A204.1 (cell line): ENCODE measurements around the gene ZNF695.
"Not testable (repeated sequence)": the region's sequence is repeated elsewhere in the genome, so short reads cannot be mapped to it uniquely, and the experiment has no call there.

Experiments used
- FAIRE-seq: peaks from 2 replicates; lab custom pipeline; 2012; peaks lifted over from hg19 to GRCh38; lab: Jason Lieb, UNC

Gene ZNF695

DNA sequence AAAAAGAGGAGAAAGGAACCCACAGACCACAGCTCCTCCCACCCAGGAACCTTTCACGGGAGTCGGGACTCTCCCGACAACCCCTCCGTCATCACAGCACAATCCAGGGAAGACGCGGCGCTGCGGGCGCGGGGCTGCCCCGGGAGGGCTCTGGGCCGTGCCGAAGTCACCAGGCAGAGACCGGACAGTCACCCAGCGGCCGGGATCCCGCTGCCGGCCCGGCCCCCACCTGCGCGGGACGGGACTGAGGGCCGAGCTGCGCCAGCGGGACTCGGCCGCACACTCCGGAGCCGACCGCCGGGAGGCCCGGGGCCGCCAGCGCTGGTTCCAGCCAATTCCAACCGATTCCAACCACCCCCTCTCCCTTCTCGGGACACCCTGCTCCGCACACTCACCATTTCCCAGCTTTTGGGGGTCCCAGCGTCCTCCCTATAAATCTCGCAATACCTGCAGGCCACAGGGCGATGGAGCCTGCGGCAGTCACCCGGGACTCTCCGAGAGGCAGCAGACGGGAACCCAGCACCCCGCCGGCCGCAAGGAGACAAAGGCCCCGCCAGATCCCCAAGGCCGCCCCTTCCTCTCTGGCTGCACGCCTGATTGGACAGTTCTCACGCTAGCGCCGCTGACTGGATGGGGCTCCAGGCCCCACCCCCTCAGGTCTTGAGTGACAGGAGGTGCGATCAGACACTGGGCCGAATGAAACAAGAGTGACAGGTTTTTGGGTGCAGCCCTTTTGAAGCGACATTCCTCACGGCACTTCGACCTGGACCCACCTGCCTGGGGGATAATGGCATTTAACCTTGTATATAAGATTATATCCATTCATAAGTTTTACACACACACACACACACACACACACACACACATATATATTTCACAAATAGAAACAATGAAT lies at the start of gene ZNF695:
TSS of gene ZNF695 (minus strand) at position 547 of the 895 bp plus-strand sequence. CDS start at position 398, 149 bp downstream.
- FAIRE-seq, result peak; percentile 97

GRCh38 chr1:247056071-247056470 lies 48.2 kb upstream of the ZNF695 start:
- no peak for FAIRE-seq

DNA sequence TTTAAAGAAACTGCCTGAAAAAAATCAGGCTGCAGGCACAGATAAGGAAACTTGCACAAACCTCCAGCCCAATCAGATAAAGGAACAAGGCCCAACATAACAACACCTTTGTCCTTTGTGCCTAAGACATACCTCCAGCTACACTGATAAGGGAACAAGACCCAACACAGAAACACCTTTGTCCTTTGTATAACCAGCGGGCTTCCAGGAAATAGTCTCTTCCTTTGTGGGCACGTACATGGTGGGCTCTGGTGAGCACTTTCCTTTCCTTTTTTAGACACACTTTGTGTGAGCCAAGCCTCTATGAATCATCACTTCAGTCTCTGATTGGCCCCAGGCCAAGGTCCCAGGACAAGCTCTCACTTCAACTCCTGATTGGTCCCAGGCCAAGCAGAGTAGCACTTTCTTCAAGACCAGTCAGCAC lies 47.1 kb upstream of the ZNF695 start:
- FAIRE-seq, result no peak

GRCh38 chr1:247047702-247048101 lies 39.8 kb upstream of the ZNF695 start:
- no peak for FAIRE-seq

- FAIRE-seq, result no peak
Observed at GRCh38 chr1:247047260-247047659, 39.4 kb upstream of the ZNF695 start.

DNA sequence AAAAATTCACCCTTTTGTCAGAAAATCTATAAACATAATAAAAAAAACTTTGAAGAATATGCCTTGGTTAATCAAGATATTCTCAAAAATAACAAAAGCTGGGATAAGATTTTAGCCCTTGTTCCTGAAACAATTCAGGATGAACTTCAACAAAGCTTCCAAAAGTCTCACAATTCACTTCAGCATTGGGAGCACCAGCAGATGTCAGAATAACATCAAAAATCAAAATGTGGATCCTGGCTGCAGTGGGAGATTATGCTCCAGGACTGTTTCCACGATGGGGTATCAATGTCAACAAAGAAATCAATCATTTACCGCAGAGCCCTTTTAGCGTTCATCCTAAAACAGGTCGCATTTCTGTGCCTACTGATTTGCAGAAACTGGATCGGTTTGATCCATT lies 35.5 kb upstream of the ZNF695 start:
- FAIRE-seq, result no peak

GRCh38 chr1:247037511-247038320 lies 29.9 kb upstream of the ZNF695 start:
- no peak for FAIRE-seq

GRCh38 chr1:247032306-247032705 lies 24.4 kb upstream of the ZNF695 start:
- FAIRE-seq, result not testable (repeated sequence)

GRCh38 chr1:247024658-247025057 lies 16.8 kb upstream of the ZNF695 start:
- FAIRE-seq, result not testable (repeated sequence)

DNA sequence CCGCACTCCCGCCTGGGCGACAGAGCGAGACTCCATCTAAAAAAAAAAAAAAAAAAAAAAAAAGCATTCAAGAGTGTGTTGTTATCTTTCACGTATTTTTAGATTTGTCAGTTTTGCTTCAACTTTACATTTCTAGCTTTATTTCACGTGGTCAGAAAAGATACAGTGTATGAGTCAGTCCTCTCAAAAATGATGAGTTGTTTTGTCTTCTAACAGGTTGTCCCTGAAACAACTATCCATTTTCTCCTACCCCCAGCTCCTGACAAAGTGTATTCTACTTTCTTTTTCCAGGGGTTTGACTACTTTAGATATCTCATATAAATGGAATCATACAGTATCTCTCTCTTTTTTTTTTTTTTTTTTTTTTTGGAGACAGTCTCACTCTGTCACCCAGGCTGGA lies 5.5 kb upstream of the ZNF695 start:
- no peak for FAIRE-seq

DNA sequence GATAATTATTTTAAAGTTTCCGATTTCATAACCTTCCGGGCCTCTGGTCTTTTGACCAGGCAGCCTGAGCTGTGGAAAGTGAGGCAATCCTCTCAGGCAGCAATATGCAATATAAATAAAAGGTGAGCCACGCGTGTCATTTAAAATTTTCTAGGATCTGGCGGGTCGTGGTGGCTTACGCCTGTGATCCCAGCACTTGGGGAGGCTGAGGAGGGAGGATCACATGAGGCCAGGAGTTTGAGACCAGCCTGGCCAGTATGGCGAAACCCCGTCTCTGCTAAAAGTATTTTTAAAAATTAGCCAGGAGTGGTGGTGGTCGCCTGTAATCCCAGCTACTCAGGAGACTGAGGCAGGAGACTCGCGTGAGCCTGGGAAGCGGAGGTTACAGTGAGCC lies 546 bp upstream of the ZNF695 start:
- FAIRE-seq, result no peak

DNA sequence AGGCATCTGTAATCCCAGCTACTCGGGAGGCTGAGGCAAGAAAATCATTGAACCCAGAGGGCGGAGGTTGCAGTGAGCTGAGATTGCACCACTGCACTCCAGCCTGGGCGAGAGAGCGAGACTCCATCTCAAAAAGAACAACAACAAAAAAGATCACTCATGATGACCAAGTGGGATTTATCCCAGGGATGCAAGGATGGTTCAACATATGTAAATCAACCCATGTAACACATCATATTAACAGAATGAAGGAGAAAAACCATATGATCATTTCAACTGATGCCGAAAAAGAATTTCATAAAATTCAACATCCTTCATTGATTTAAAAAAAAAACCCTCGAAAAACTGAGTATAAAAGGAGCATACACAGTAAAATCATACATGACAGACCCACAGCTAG lies 3.8 kb downstream of the ZNF695 start:
- FAIRE-seq, result not testable (repeated sequence)

GRCh38 chr1:246989901-246990300 lies 18.0 kb downstream of the ZNF695 start:
- no peak for FAIRE-seq

GRCh38 chr1:246988316-246988715 lies 19.5 kb downstream of the ZNF695 start:
- FAIRE-seq, result no peak

DNA sequence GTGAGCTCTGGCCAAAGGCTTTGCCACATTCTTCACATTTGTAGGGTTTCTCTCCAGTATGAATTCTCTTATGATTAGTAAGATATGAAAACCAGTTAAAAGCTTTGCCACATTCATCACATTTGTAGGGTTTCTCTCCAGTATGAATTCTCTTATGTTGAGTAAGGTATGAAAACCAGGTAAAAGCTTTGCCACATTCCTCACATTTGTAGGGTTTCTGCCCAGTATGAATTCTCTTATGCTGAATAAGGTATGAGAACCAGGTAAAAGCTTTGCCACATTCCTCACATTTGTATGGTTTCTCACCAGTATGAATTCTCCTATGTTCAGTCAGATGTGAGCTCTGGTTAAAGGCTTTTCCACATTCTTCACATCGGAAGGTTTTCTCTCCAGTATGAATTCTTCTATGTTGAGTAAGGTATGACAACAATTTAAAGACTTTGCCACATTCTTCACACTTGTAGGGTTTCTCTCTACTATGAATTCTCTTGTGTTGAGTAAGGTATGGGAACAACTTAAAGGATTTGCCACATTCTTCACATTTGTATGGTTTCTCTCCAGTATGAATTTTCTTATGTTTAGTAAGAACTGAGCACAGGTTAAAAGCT lies 20.7 kb downstream of the ZNF695 start:
- FAIRE-seq, result no peak

- no peak for FAIRE-seq
Observed at GRCh38 chr1:246978785-246979184, 29.1 kb downstream of the ZNF695 start.

DNA sequence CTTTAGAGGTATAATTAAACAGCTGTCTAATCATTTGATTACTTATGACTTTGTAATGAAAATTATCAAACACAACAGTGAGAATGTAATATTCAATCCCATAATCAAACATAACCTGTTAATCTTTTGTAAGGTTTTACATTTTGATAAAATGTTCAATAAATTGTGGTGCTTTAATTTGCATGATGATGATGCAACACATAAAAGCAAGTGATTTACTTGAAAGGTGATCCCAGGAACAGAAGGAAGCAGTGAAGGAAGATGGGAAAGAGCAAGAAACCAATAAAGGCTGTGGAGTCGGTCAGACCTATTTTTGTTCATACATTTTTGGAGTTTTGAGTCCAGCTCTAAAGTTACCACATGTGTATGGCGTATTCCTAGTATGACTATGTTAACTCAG lies 29.6 kb downstream of the ZNF695 start:
- no peak for FAIRE-seq

DNA sequence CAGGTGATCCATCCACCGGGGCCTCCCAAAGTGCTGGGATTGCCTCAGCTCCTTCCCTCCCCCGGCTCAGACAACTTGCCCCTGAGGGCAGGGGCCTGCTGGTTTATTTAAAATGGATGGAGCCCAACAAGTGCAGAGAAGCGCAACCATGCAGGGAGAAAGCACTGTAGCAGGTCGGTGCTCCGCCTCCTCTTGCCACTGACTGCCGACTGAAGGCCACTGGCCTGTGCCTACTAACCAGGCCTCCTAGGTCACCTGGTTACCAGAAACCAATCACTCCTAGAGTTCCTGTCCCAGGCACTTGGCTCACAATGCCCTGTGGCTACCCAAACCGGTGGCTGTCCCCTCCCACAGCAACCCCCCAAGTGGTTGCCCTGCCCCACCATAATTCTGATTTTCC lies 35.9 kb downstream of the ZNF695 start:
- FAIRE-seq, result no peak

DNA sequence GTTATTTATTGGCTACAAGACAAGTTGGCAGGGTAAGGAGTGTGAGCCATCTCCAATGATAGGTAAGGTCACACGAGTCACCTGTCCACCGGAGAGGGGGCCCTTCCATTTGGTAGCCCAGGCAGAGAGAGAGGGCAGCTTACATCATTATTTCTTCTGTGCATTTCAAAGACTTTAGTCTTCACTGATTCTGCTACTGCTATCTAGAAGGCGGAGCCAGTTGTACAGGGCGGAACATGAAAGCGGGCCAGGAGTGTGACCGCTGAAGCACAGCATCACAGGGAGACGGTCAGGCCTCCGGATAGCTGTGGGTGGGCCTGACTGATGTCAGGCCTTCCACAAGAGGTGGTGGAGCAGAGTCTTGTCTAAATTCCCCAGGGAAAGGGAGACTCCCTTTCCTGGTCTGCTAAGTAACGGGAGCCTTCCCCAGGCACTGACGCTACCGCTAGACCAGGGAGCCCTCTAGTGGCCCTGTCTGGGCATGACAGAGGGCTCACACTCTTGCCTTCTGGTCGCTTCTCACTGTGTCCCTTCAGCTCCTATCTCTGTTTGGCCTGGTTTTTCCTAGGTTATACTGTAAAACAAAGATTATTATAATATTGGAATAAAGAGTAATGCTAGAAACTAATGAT lies 36.7 kb downstream of the ZNF695 start:
- no peak for FAIRE-seq

- FAIRE-seq, result no peak
Observed at GRCh38 chr1:246969621-246970020, 38.2 kb downstream of the ZNF695 start.

DNA sequence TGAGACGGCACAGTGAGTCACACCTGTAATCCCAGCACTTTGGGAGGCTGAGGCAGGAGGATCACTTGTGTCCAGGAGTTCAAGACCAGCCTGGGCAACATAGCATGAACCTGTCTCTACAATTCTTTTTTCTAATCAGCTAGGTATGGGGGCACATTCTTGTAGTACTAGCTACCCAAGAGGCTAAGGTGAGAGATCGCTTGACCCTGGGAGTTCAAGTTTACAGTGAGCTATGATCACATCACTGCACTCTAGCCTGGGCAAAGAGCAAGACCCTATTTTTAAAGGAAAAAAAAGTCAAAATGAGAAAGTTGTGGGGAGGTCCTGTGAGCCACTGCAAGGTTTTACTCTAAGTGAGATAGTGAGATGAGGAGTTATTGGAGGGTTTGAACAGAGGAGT lies 41.4 kb downstream of the ZNF695 start:
- no peak for FAIRE-seq

- no peak for FAIRE-seq
Observed at GRCh38 chr1:246959944-246960693, 47.7 kb downstream of the ZNF695 start.
